Upper lobe of left lung (tissue), 6 donors: ENCODE data around the gene ZNF367. TPM values are rescaled to one million over a fixed set of nuclear protein-coding genes. Genes with fewer than 3 reads are reported as not detected.

ENCODE experiments used
- ATAC-seq, 2 donors: fragments of 200-7000 bp; cut with Tn5 transposase; one replicate each; pipeline ENCODE4 v1.9.1; 2022; ENCODE audit warnings: mild to moderate bottlenecking in 2 of 2, moderate library complexity in 2 of 2; ENCODE audit not compliant: low FRiP score in 2 of 2
- DNase-seq, 2 donors: peaks; one replicate each; pipeline ENCODE4 v3.0.0-alpha.2; 2019 to 2020
- H3K27ac ChIP-seq, 4 donors: fragments of 200-600 bp; sonication (generic); one replicate each; pipeline ENCODE4 v1.5.1; 2016 to 2019
- H3K27me3 ChIP-seq, 4 donors: fragments of 200-600 bp; sonication (generic); one replicate each; pipeline ENCODE4 v1.5.1; 2017 to 2019
- H3K36me3 ChIP-seq, 4 donors: fragments of 200-600 bp; sonication (generic); one replicate each; pipeline ENCODE4 v1.5.1; 2016 to 2019
- H3K4me1 ChIP-seq, 4 donors: fragments of 200-600 bp; sonication (generic); one replicate each; pipeline ENCODE4 v1.5.1; 2018 to 2019
- H3K4me3 ChIP-seq, 4 donors: fragments of 200-600 bp; sonication (generic); one replicate each; pipeline ENCODE4 v1.5.1; 2017 to 2019; ENCODE audit warnings: mild to moderate bottlenecking in 2 of 4, moderate library complexity in 1 of 4
- H3K9me3 ChIP-seq, 4 donors: fragments of 200-600 bp; sonication (generic); one replicate each; pipeline ENCODE4 v1.5.1; 2018 to 2019
- CTCF ChIP-seq, 6 experiments: fragments of 450-650 bp in 4 of 6; fragments of 200-600 bp in 2 of 6; sonication (generic) in 2 of 6; IDR thresholded peaks; one replicate each; pipeline ENCODE4 v1.5.1; 2016 to 2019; ENCODE audit warnings: antibody characterized with exemption in 6 of 6
- EP300 ChIP-seq, 4 donors: sonication (generic); formaldehyde crosslinking; IDR thresholded peaks; one replicate each; pipeline ENCODE4 v1.5.1; 2017; ENCODE audit warnings: antibody characterized with exemption in 4 of 4, control low read depth in 2 of 4
- POLR2A ChIP-seq, 4 donors: fragments of 450-650 bp; IDR thresholded peaks; one replicate each; pipeline ENCODE4 v1.5.1; 2016 to 2017; ENCODE audit warnings: antibody characterized with exemption in 4 of 4, mild to moderate bottlenecking in 2 of 4
- POLR2AphosphoS5 ChIP-seq, 2 donors: sonication (generic); formaldehyde crosslinking; IDR thresholded peaks; one replicate each; pipeline ENCODE4 v1.5.1; 2017; ENCODE audit warnings: antibody characterized with exemption in 2 of 2
- WGBS, 2 donors: methylation state at CpG; one replicate each; pipeline ENCODE4 v1.1.5; 2017 to 2018; 5-methylcytosine and 5-hydroxymethylcytosine counted together
- total RNA-seq, 6 donors: library from RNA; depleted of rRNA in 4 of 6; stranded (reverse); fragments of >200 nt in 4 of 6; gene quantifications; one replicate each; pipeline versions ENCODE4 v1.1.0 to v1.2.1, GENCODE V29; 2016 to 2021
- donor health status: DM: no; HTN: no; CAD: no; lungs with moderate emphysema.
- donor health status: DM: no; HTN: yes; CAD: no; lungs with severe emphysema.

The ZNF367 gene
- total RNA-seq, 6 donors from 2014 or later = 0.59 to 2.6 (median 1.4) TPM

- Histone ChIP-seq H3K36me3 (no peaks in the 10 kb centered on the region), H3K9me3 (no peaks in the 10 kb centered on the region), H3K27me3 (no peaks in the 10 kb centered on the region), H3K4me3 (no peak overlapping the region), H3K4me1 (peaks cover 17 to 31% (median 26%) of the 10 kb centered on the region in 4 donors), H3K27ac (no peak overlapping the region)
- TF ChIP-seq EP300 (IDR thresholded peaks at IDR 0.05) (no peak), POLR2A (IDR thresholded peaks at IDR 0.05) (no peak), POLR2AphosphoS5 (IDR thresholded peaks at IDR 0.05) (no peak), CTCF (IDR thresholded peaks at IDR 0.05) (no peak)
- WGBS, 2 donors = 85 to 88% methylated on average over 4 of the region's 4 CpGs
- no peak for DNase-seq
- ATAC-seq = no peak
These were observed 36.5 kb downstream of the ZNF367 start for GRCh38 chr9:96381696-96382095.

GRCh38 chr9:96381125-96381524 lies 37.0 kb downstream of the ZNF367 start:
- ATAC-seq (no peak), DNase-seq (no peak)
- no peak overlapping the region for H3K4me3 ChIP-seq
- H3K36me3 ChIP-seq = no peaks in the 10 kb centered on the region
- TF ChIP-seq CTCF (IDR thresholded peaks at IDR 0.05) (no peak), EP300 (IDR thresholded peaks at IDR 0.05) (no peak), POLR2A (IDR thresholded peaks at IDR 0.05) (no peak), POLR2AphosphoS5 (IDR thresholded peaks at IDR 0.05) (no peak)
- H3K27me3 ChIP-seq = no peaks in the 10 kb centered on the region
- no peak overlapping the region for H3K27ac ChIP-seq
- H3K4me1 ChIP-seq = peaks cover 17 to 36% (median 28%) of the 10 kb centered on the region in 4 donors
- no peaks in the 10 kb centered on the region for H3K9me3 ChIP-seq
- 97 to 98% methylated on average over 4 of the region's 4 CpGs for WGBS, 2 donors

- ATAC-seq = no peak
- 96 to 98% methylated on average over 2 of the region's 2 CpGs for WGBS, 2 donors
- H3K4me1 ChIP-seq = peaks cover 17 to 36% (median 28%) of the 10 kb centered on the region in 4 donors
These were observed 38.7 kb downstream of the ZNF367 start for GRCh38 chr9:96379461-96379860.

GRCh38 chr9:96378187-96378586 lies 40.0 kb downstream of the ZNF367 start:
- no peak for TF ChIP-seq EP300 (IDR thresholded peaks at IDR 0.05)
- TF ChIP-seq POLR2AphosphoS5 (IDR thresholded peaks at IDR 0.05) = no peak
- no peak for TF ChIP-seq POLR2A (IDR thresholded peaks at IDR 0.05)
- TF ChIP-seq CTCF (IDR thresholded peaks at IDR 0.05) = no peak
- DNase-seq (no peak), ATAC-seq (no peak)
- no peak overlapping the region for H3K4me3 ChIP-seq
- H3K27me3 ChIP-seq = no peaks in the 10 kb centered on the region
- H3K36me3 ChIP-seq = no peaks in the 10 kb centered on the region
- peaks cover 17 to 30% (median 23%) of the 10 kb centered on the region in 4 donors for H3K4me1 ChIP-seq
- no peak overlapping the region for H3K27ac ChIP-seq
- H3K9me3 ChIP-seq = no peaks in the 10 kb centered on the region
- WGBS, 2 donors = 94 to 96% methylated on average over 3 of the region's 3 CpGs

More at GRCh38 chr9:96379461-96379860, 38.7 kb downstream of the ZNF367 start:
- TF ChIP-seq POLR2A (IDR thresholded peaks at IDR 0.05) (no peak), CTCF (IDR thresholded peaks at IDR 0.05) (no peak), POLR2AphosphoS5 (IDR thresholded peaks at IDR 0.05) (no peak), EP300 (IDR thresholded peaks at IDR 0.05) (no peak)
- no peak overlapping the region for H3K4me3 ChIP-seq
- H3K27ac ChIP-seq = no peak overlapping the region
- no peaks in the 10 kb centered on the region for H3K27me3 ChIP-seq
- H3K9me3 ChIP-seq = no peaks in the 10 kb centered on the region
- no peak for DNase-seq
- no peaks in the 10 kb centered on the region for H3K36me3 ChIP-seq
